ENCODE measurements around the gene B3GAT2.
"Not testable (repeated sequence)": the region's sequence is repeated elsewhere in the genome, so short reads cannot be mapped to it uniquely, and the experiment has no call there.

The B3GAT2 gene

DNA sequence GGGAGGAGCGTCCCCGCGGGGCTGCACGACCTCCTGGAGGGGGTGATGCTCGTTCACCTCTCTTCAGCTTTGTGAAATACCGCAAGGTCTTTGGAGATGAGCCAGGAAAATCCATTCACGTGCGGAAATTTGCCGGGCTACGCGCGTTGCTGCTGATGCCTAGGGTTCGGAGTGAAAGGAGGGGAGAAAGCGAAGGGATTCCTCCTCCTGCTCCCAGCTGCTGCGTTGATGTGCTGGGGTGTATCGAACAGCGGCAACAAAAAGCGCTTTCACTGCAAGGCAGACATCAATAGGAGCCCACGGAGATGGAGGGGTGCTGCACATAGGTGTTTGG lies 391 bp upstream of the B3GAT2 start:
- Histone ChIP-seq H3K36me3 (ENCODE audit: insufficient read depth, low read length) (no peaks in the 10 kb centered on the region), H3K4me3 (ENCODE audit: low read length) (peak overlapping the region; percentile 56), H3K9ac (ENCODE audit: low read depth, low read length) (no peak overlapping the region), H3K27ac (ENCODE audit: low read depth, low read length) (no peak overlapping the region), H3K9me3 (ENCODE audit: insufficient read depth, low read depth, low read length) (no peaks in the 10 kb centered on the region), H3K27me3 (ENCODE audit: insufficient read depth, low read length) (peaks cover 82% of the 10 kb centered on the region), H3K4me1 (ENCODE audit: insufficient read depth, low read length) (no peaks in the 10 kb centered on the region)
- 5% methylated on average over 19 of the region's 19 CpGs for WGBS

GRCh38 chr6:70956191-70956450 lies 739 bp downstream of the B3GAT2 start:
- Histone ChIP-seq H3K27ac (ENCODE audit: low read depth, low read length) (no peak overlapping the region), H3K27me3 (ENCODE audit: insufficient read depth, low read length) (peaks cover 88% of the 10 kb centered on the region), H3K36me3 (ENCODE audit: insufficient read depth, low read length) (no peaks in the 10 kb centered on the region), H3K4me1 (ENCODE audit: insufficient read depth, low read length) (no peaks in the 10 kb centered on the region), H3K9me3 (ENCODE audit: insufficient read depth, low read depth, low read length) (no peaks in the 10 kb centered on the region), H3K9ac (ENCODE audit: low read depth, low read length) (no peak overlapping the region), H3K4me3 (ENCODE audit: low read length) (peak overlapping the region; percentile 56)
- 1% methylated on average over 27 of the region's 27 CpGs for WGBS

GRCh38 chr6:70955441-70956190 lies 1.2 kb downstream of the B3GAT2 start:
- no peaks in the 10 kb centered on the region for H3K36me3 ChIP-seq (ENCODE audit: insufficient read depth, low read length)
- H3K4me1 ChIP-seq (ENCODE audit: insufficient read depth, low read length): no peaks in the 10 kb centered on the region
- H3K9ac ChIP-seq (ENCODE audit: low read depth, low read length): 0 out of 2 replicates have a peak overlapping the region, but pooled peaks have one; percentile 14
- under 1% methylated on average over 65 of the region's 65 CpGs for WGBS
- no peak overlapping the region for H3K27ac ChIP-seq (ENCODE audit: low read depth, low read length)
- H3K4me3 ChIP-seq (ENCODE audit: low read length): peak overlapping the region; percentile 56
- H3K9me3 ChIP-seq (ENCODE audit: insufficient read depth, low read depth, low read length): no peaks in the 10 kb centered on the region
- peaks cover 85% of the 10 kb centered on the region for H3K27me3 ChIP-seq (ENCODE audit: insufficient read depth, low read length)

DNA sequence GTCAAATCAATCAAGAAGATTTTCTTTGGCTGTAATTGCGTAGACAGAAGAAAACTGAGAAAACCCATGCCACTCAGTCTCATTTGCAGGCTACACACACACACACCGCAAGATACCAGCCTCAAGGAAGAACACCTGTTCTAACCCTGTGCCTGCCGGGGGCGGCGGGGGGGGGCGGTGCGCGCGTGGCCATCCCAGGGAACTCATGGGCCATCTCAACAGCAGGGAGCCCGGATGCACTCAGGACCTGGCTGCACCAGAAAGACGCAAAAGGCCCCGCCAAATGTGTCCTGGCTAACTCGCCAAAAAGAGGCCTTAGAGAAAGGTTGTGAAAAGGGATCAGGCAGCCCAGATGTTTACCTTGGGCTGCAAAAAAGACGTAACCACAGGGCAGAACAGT lies 2.1 kb downstream of the B3GAT2 start:
- peak overlapping the region; percentile 56 for H3K4me3 ChIP-seq (ENCODE audit: low read length)
- H3K4me1 ChIP-seq (ENCODE audit: insufficient read depth, low read length): no peaks in the 10 kb centered on the region
- H3K9ac ChIP-seq (ENCODE audit: low read depth, low read length): no peak overlapping the region
- peaks cover 77% of the 10 kb centered on the region for H3K27me3 ChIP-seq (ENCODE audit: insufficient read depth, low read length)
- 51% methylated on average over 14 of the region's 14 CpGs for WGBS
- no peak overlapping the region for H3K27ac ChIP-seq (ENCODE audit: low read depth, low read length)
- no peaks in the 10 kb centered on the region for H3K9me3 ChIP-seq (ENCODE audit: insufficient read depth, low read depth, low read length)
- no peaks in the 10 kb centered on the region for H3K36me3 ChIP-seq (ENCODE audit: insufficient read depth, low read length)

GRCh38 chr6:70954176-70954575 lies 2.7 kb downstream of the B3GAT2 start:
- H3K9ac ChIP-seq (ENCODE audit: low read depth, low read length): no peak overlapping the region
- H3K27ac ChIP-seq (ENCODE audit: low read depth, low read length): no peak overlapping the region
- H3K36me3 ChIP-seq (ENCODE audit: insufficient read depth, low read length): no peaks in the 10 kb centered on the region
- 81% methylated on average over 2 of the region's 3 CpGs for WGBS
- peaks cover 71% of the 10 kb centered on the region for H3K27me3 ChIP-seq (ENCODE audit: insufficient read depth, low read length)
- no peak overlapping the region for H3K4me3 ChIP-seq (ENCODE audit: low read length)
- no peaks in the 10 kb centered on the region for H3K9me3 ChIP-seq (ENCODE audit: insufficient read depth, low read depth, low read length)
- H3K4me1 ChIP-seq (ENCODE audit: insufficient read depth, low read length): no peaks in the 10 kb centered on the region

DNA sequence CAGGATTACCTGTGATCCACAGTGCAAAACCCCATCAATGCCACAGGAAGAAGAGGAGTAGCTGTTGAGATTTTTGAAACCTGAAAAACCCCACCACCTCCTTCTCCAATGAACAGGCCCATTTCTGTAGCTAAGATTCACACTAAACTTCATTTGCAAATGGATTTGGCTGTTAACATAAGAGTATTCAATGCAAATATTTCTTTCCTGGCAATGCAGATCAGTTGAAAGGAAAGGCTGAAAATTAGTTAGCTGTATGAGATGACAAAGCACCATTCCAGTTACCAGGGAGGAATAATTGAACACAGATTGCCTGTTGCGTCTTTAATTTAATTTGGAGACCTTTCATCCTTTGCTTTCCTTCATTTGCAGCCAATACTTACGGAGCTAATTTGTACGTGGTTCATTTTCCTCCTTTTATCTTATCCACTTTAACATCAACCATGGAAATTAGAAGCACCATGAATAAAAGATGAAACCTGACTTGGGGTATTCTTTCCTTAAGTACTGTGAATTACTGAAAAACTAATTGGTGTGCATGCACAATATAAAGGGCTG lies 4.2 kb downstream of the B3GAT2 start:
- H3K9me3 ChIP-seq (ENCODE audit: insufficient read depth, low read depth, low read length): no peaks in the 10 kb centered on the region
- H3K4me1 ChIP-seq (ENCODE audit: insufficient read depth, low read length): no peaks in the 10 kb centered on the region
- no peak overlapping the region for H3K27ac ChIP-seq (ENCODE audit: low read depth, low read length)
- 87% methylated on average over 3 of the region's 3 CpGs for WGBS
- no peak overlapping the region for H3K9ac ChIP-seq (ENCODE audit: low read depth, low read length)
- no peak overlapping the region for H3K4me3 ChIP-seq (ENCODE audit: low read length)
- peaks cover 56% of the 10 kb centered on the region for H3K27me3 ChIP-seq (ENCODE audit: insufficient read depth, low read length)
- H3K36me3 ChIP-seq (ENCODE audit: insufficient read depth, low read length): no peaks in the 10 kb centered on the region

DNA sequence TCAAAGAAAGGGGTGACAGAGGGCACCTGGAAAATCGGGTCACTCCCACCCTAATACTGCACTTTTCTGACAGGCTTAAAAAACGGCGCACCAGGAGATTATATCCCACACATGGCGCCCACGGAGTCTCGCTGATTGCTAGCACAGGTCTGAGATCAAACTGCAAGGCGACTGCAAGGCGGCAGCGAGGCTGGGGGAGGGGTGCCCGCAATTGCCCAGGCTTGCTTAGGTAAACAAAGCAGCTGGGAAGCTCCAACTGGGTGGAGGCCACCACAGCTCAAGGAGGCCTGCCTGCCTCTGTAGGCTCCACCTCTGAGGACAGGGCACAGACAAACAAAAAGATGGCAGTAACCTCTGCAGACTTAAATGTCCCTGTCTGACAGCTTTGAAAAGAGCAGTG lies 12.5 kb downstream of the B3GAT2 start:
- H3K27me3 ChIP-seq (ENCODE audit: insufficient read depth, low read length); H3K9me3 ChIP-seq (ENCODE audit: insufficient read depth, low read depth, low read length); H3K4me3 ChIP-seq (ENCODE audit: low read length); H3K9ac ChIP-seq (ENCODE audit: low read depth, low read length); H3K27ac ChIP-seq (ENCODE audit: low read depth, low read length); H3K36me3 ChIP-seq (ENCODE audit: insufficient read depth, low read length); H3K4me1 ChIP-seq (ENCODE audit: insufficient read depth, low read length): not testable (repeated sequence)
- WGBS: 88% methylated on average over 10 of the region's 10 CpGs

DNA sequence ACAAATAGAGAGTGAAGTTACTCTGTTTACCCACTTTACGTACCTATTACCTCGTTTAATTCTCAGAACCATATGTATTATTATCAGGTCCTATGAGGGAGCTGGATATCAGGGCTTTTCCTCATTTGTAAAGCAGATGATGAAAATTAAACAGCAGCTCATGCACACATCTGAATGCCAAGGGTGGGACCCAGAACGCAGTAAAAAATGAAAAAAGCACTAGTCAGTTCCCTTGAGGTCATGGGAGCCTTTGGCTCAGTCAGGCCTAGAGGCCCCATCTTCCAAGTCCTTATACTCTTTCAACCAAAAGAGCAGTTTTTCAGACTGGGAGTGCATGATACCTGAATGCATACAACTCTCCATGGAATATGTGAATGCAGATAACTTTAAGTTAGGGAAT lies 23.0 kb downstream of the B3GAT2 start:
- Histone ChIP-seq H3K4me1 (ENCODE audit: insufficient read depth, low read length) (no peaks in the 10 kb centered on the region), H3K9ac (ENCODE audit: low read depth, low read length) (no peak overlapping the region), H3K4me3 (ENCODE audit: low read length) (no peak overlapping the region), H3K9me3 (ENCODE audit: insufficient read depth, low read depth, low read length) (no peaks in the 10 kb centered on the region), H3K36me3 (ENCODE audit: insufficient read depth, low read length) (no peaks in the 10 kb centered on the region), H3K27me3 (ENCODE audit: insufficient read depth, low read length) (no peaks in the 10 kb centered on the region), H3K27ac (ENCODE audit: low read depth, low read length) (no peak overlapping the region)
- 94% methylated on average over 1 of the region's 3 CpGs for WGBS

DNA sequence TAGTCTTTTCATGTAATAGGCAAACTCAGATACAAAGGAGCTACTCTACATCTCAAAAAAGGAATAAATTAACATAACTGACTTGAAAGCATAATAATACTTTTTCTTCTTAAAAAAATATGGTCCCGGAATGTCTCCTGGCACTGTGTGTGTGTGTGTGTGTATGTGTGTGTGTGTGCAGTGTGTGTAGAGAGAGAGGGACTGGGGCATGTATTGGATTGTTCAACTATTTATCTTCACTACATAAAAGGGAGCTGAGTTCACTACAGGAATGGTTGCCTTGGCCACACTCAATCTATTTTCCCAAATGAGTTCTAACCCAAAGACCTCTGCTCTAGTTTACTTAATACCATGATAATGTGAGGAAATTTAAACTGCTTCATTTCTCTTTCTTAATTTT lies 51.1 kb downstream of the B3GAT2 start:
- no peak overlapping the region for H3K27ac ChIP-seq (ENCODE audit: low read depth, low read length)
- no CpG with 5 or more reads among the region's 1 CpG for WGBS
- H3K9me3 ChIP-seq (ENCODE audit: insufficient read depth, low read depth, low read length): no peaks in the 10 kb centered on the region
- no peaks in the 10 kb centered on the region for H3K27me3 ChIP-seq (ENCODE audit: insufficient read depth, low read length)
- H3K9ac ChIP-seq (ENCODE audit: low read depth, low read length): no peak overlapping the region
- no peaks in the 10 kb centered on the region for H3K4me1 ChIP-seq (ENCODE audit: insufficient read depth, low read length)
- H3K36me3 ChIP-seq (ENCODE audit: insufficient read depth, low read length): no peaks in the 10 kb centered on the region
- H3K4me3 ChIP-seq (ENCODE audit: low read length): no peak overlapping the region

GRCh38 chr6:70903665-70904452 lies 53.0 kb downstream of the B3GAT2 start:
- H3K36me3 ChIP-seq (ENCODE audit: insufficient read depth, low read length): no peaks in the 10 kb centered on the region
- H3K9ac ChIP-seq (ENCODE audit: low read depth, low read length): no peak overlapping the region
- no peaks in the 10 kb centered on the region for H3K27me3 ChIP-seq (ENCODE audit: insufficient read depth, low read length)
- no peak overlapping the region for H3K27ac ChIP-seq (ENCODE audit: low read depth, low read length)
- no peak overlapping the region for H3K4me3 ChIP-seq (ENCODE audit: low read length)
- H3K4me1 ChIP-seq (ENCODE audit: insufficient read depth, low read length): no peaks in the 10 kb centered on the region
- no CpG with 5 or more reads among the region's 2 CpGs for WGBS
- no peaks in the 10 kb centered on the region for H3K9me3 ChIP-seq (ENCODE audit: insufficient read depth, low read depth, low read length)

DNA sequence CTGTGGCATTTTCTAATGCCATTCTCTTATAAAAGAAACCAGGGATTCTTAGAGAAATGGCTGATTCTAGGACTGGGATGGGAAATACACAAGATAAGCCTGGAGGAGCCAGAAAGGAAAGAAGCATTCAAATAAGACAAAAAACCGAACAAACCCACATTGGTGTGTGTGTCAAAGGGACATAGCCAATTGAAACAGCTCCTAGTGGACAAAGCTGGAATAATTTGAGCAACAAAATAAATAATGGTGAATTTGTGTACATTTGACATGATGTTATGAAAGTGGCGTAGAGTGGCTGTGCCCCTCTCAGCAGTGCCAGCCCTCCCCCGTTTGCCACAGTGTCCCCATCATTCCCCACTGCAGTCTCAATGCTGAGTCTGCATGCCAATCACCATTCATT lies 55.5 kb downstream of the B3GAT2 start:
- H3K27me3 ChIP-seq (ENCODE audit: insufficient read depth, low read length): no peaks in the 10 kb centered on the region
- H3K9me3 ChIP-seq (ENCODE audit: insufficient read depth, low read depth, low read length): no peaks in the 10 kb centered on the region
- H3K9ac ChIP-seq (ENCODE audit: low read depth, low read length): no peak overlapping the region

More for the DNA sequence above, 55.5 kb downstream of the B3GAT2 start:
- 90% methylated on average over 3 of the region's 3 CpGs for WGBS
- no peak overlapping the region for H3K4me3 ChIP-seq (ENCODE audit: low read length)
- H3K27ac ChIP-seq (ENCODE audit: low read depth, low read length): no peak overlapping the region
- H3K4me1 ChIP-seq (ENCODE audit: insufficient read depth, low read length): no peaks in the 10 kb centered on the region
- H3K36me3 ChIP-seq (ENCODE audit: insufficient read depth, low read length): no peaks in the 10 kb centered on the region

All from HUES64 (cell line).